COLO668 (cell line): Measurements from ENCODE around the gene CCL23.
A peak's percentile ranks its signal among the peaks of the same experiment; 100 is the strongest.
"Not testable (repeated sequence)": the region's sequence is repeated elsewhere in the genome, so short reads cannot be mapped to it uniquely, and the experiment has no call there.

ENCODE experiments used
- DNase-seq: peaks from one replicate; lab custom pipeline; 2025; ENCODE audit not compliant: unreplicated experiment; lab: John Stamatoyannopoulos, UW

The CCL23 gene

GRCh38 chr17:36004594-36005108 is 13.1 kb downstream of the CCL23 start:
- DNase-seq = no peak

GRCh38 chr17:36002631-36003030 is 15.1 kb downstream of the CCL23 start:
- no peak for DNase-seq

- DNase-seq = peak; percentile 44
Measured at GRCh38 chr17:36001862-36002603, 15.7 kb downstream of the CCL23 start.

- no peak for DNase-seq
Measured at GRCh38 chr17:36001110-36001771, 16.5 kb downstream of the CCL23 start, which contains the start of gene CCL15. CCL15 (minus strand) TSS chr17:36001553; CDS start chr17:36001492, 61 bp downstream.

- no peak for DNase-seq
Measured at GRCh38 chr17:36000732-36001109, 17.1 kb downstream of the CCL23 start.

- DNase-seq = no peak
Measured at GRCh38 chr17:35998756-35999155, 19.0 kb downstream of the CCL23 start.

GRCh38 chr17:35998018-35998545 is 19.7 kb downstream of the CCL23 start:
- DNase-seq = no peak

GRCh38 chr17:35995346-35995745 is 22.4 kb downstream of the CCL23 start:
- not testable (repeated sequence) for DNase-seq

GRCh38 chr17:35991075-35991474 is 26.7 kb downstream of the CCL23 start:
- DNase-seq = no peak

GRCh38 chr17:35988164-35988563 is 29.6 kb downstream of the CCL23 start:
- no peak for DNase-seq

GRCh38 chr17:35986643-35987042 is 31.1 kb downstream of the CCL23 start, which contains the start of gene CCL14:
CCL14 (minus strand) TSS chr17:35986729; CDS start chr17:35986649, 80 bp downstream.
- no peak for DNase-seq

- DNase-seq = no peak
Measured at GRCh38 chr17:35984140-35984539, 33.6 kb downstream of the CCL23 start.

- no peak for DNase-seq
Measured at GRCh38 chr17:35982409-35983191, 35.2 kb downstream of the CCL23 start.

- no peak for DNase-seq
Measured at GRCh38 chr17:35981908-35982330, 35.9 kb downstream of the CCL23 start.

- DNase-seq = no peak
Measured at GRCh38 chr17:35981246-35981645, 36.5 kb downstream of the CCL23 start, which contains the start of gene CCL16. CCL16 (minus strand) TSS chr17:35981497; CDS start chr17:35981420, 77 bp downstream.

- no peak for DNase-seq
Measured at GRCh38 chr17:35978346-35978745, 39.4 kb downstream of the CCL23 start.

- DNase-seq = no peak
Measured at GRCh38 chr17:35977509-35977908, 40.3 kb downstream of the CCL23 start.

GRCh38 chr17:35973333-35974260 is 44.2 kb downstream of the CCL23 start:
- no peak for DNase-seq

GRCh38 chr17:35972945-35973332 is 44.8 kb downstream of the CCL23 start:
- no peak for DNase-seq

- DNase-seq = no peak
Measured at GRCh38 chr17:35972535-35972934, 45.2 kb downstream of the CCL23 start.
